ENCODE measurements around the gene CCDC39. TPM values are rescaled to one million over a fixed set of nuclear protein-coding genes. Genes with fewer than 3 reads are reported as not detected.
A peak's percentile ranks its signal among the peaks of the same experiment; 100 is the strongest.

The CCDC39 gene
- total RNA-seq, 1 donor from 2014 or later: 0.13 TPM

- H3K4me3 ChIP-seq (ENCODE audit: low read depth, low read length): no peak overlapping the region
Observed at GRCh38 chr3:180683816-180684215, 4.5 kb upstream of the CCDC39 start.

DNA sequence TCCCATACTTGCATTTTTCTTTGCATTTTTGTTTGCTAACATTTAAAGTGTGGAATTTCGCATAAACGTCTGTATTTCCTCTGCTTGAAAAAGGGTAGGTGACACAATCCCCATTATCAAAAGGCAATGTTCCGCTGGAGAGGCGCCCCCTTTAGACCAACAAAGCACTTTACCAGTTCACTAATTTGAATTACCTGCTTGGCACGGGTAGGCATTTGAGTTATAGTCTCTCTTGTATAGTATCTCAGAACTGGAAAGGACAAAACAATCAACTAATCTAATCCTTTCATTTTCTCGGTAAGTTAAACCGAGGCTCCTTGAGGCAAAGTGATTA, 775 bp upstream of the CCDC39 start:
- H3K36me3 ChIP-seq (ENCODE audit: control insufficient read depth, insufficient read depth, low read length): no peaks in the 10 kb centered on the region
- peak overlapping the region; percentile 61 for H3K4me3 ChIP-seq (ENCODE audit: low read depth, low read length)
- peak; percentile 73 for TF ChIP-seq CTCF (IDR thresholded peaks at IDR 0.05; ENCODE audit: insufficient read depth, low read length, poor library complexity, severe bottlenecking)
- peaks cover 4% of the 10 kb centered on the region for H3K27me3 ChIP-seq (ENCODE audit: control insufficient read depth, insufficient read depth, low read length)
- DNase-seq (ENCODE audit: low read depth): peak; percentile 9

More at GRCh38 chr3:180683816-180684215, 4.5 kb upstream of the CCDC39 start:
- Histone ChIP-seq H3K27me3 (ENCODE audit: control insufficient read depth, insufficient read depth, low read length) (peaks cover 4% of the 10 kb centered on the region), H3K36me3 (ENCODE audit: control insufficient read depth, insufficient read depth, low read length) (no peaks in the 10 kb centered on the region)
- no peak for DNase-seq (ENCODE audit: low read depth)
- no peak for TF ChIP-seq CTCF (IDR thresholded peaks at IDR 0.05; ENCODE audit: insufficient read depth, low read length, poor library complexity, severe bottlenecking)

- no peak for TF ChIP-seq CTCF (IDR thresholded peaks at IDR 0.05; ENCODE audit: insufficient read depth, low read length, poor library complexity, severe bottlenecking)
- Histone ChIP-seq H3K27me3 (ENCODE audit: control insufficient read depth, insufficient read depth, low read length) (peaks cover 4% of the 10 kb centered on the region), H3K36me3 (ENCODE audit: control insufficient read depth, insufficient read depth, low read length) (no peaks in the 10 kb centered on the region), H3K4me3 (ENCODE audit: low read depth, low read length) (no peak overlapping the region)
- no peak for DNase-seq (ENCODE audit: low read depth)
Observed at GRCh38 chr3:180678231-180678630, 1.1 kb downstream of the CCDC39 start.

DNA sequence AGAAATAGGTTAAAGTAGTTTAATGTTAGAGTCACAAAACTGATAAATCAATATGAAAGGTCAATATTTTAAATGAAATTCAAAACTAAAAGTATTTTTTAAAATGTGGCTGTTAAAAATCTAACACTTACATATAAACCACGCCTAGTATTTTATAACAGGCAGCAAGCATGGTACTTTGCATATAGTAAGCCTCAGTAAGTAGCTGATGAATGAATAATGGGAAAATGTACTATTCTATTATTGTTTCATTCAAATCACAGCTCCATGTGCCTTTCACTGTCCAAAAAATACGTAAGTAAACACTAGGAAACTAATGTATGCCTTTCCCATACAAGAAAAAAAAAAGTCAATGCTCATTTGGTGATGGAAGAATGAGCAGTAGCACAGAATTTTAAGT, 17.8 kb downstream of the CCDC39 start:
- no peak overlapping the region for H3K4me3 ChIP-seq (ENCODE audit: low read depth, low read length)
- no peaks in the 10 kb centered on the region for H3K27me3 ChIP-seq (ENCODE audit: control insufficient read depth, insufficient read depth, low read length)
- TF ChIP-seq CTCF (IDR thresholded peaks at IDR 0.05; ENCODE audit: insufficient read depth, low read length, poor library complexity, severe bottlenecking): no peak
- DNase-seq (ENCODE audit: low read depth): no peak
- H3K36me3 ChIP-seq (ENCODE audit: control insufficient read depth, insufficient read depth, low read length): no peaks in the 10 kb centered on the region

DNA sequence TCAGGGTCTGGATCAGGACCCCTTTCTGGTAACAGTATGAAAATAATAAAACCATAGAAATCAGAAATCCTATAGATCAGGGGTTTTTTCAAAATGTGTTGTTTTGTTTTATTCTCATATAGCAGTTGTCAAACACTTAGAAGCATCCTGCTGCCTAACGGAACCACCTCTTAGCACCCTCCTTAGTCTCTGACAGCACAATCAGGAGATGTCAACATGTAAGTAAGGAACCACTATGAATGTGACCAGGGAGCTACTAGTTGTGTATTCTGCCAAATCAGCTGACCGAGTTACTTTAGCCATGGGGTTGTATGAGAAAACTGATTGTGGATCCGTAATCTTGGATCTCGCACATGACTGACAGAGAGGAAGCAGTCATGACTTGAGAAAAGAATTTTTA, 22.2 kb downstream of the CCDC39 start:
- TF ChIP-seq CTCF (IDR thresholded peaks at IDR 0.05; ENCODE audit: insufficient read depth, low read length, poor library complexity, severe bottlenecking): no peak
- H3K4me3 ChIP-seq (ENCODE audit: low read depth, low read length): no peak overlapping the region
- no peaks in the 10 kb centered on the region for H3K27me3 ChIP-seq (ENCODE audit: control insufficient read depth, insufficient read depth, low read length)
- DNase-seq (ENCODE audit: low read depth): no peak
- no peaks in the 10 kb centered on the region for H3K36me3 ChIP-seq (ENCODE audit: control insufficient read depth, insufficient read depth, low read length)

- DNase-seq (ENCODE audit: low read depth): no peak
- no peaks in the 10 kb centered on the region for H3K36me3 ChIP-seq (ENCODE audit: control insufficient read depth, insufficient read depth, low read length)
- H3K27me3 ChIP-seq (ENCODE audit: control insufficient read depth, insufficient read depth, low read length): no peaks in the 10 kb centered on the region
- TF ChIP-seq CTCF (IDR thresholded peaks at IDR 0.05; ENCODE audit: insufficient read depth, low read length, poor library complexity, severe bottlenecking): no peak
- no peak overlapping the region for H3K4me3 ChIP-seq (ENCODE audit: low read depth, low read length)
Observed at GRCh38 chr3:180656406-180656805, 22.9 kb downstream of the CCDC39 start.

Measured in kidney epithelial cell (primary cell).